Measurements from ENCODE around the gene RPAIN. TPM values are rescaled to one million over a fixed set of nuclear protein-coding genes. Genes with fewer than 3 reads are reported as not detected.

The RPAIN gene
- total RNA-seq, 1 experiment from 2014 or later = 30.5 TPM

GRCh38 chr17:5418858-5419355 is 1.1 kb upstream of the RPAIN start:
- peak overlapping the region; percentile 93 for H3K27ac Mint-ChIP-seq (ENCODE audit: unreplicated experiment)
- Histone ChIP-seq H3K27me3 (replicated peaks; ENCODE audit: control insufficient read depth, insufficient read depth, low read length) (no peaks in the 10 kb centered on the region), H3K4me3 (ENCODE audit: low read depth, low read length) (peak overlapping the region; percentile 77), H3K9me3 (no peaks in the 10 kb centered on the region), H3K4me1 (no peaks in the 10 kb centered on the region), H3K36me3 (ENCODE audit: control insufficient read depth, insufficient read depth, low read length) (no peaks in the 10 kb centered on the region)
- no peaks in the 10 kb centered on the region for H3K9me3 Mint-ChIP-seq (ENCODE audit: unreplicated experiment)
- H3K4me3 Mint-ChIP-seq (ENCODE audit: unreplicated experiment) = peak overlapping the region; percentile 94
- H3K36me3 Mint-ChIP-seq (ENCODE audit: insufficient read depth, unreplicated experiment) = peaks cover 17% of the 10 kb centered on the region
- BruUV-seq (replicated peaks) = TSS peak; percentile 78
- no peaks in the 10 kb centered on the region for H3K4me1 Mint-ChIP-seq (ENCODE audit: low read depth, unreplicated experiment)
- intact Hi-C loops (cut with micrococcal nuclease; ENCODE audit: unreplicated experiment) = no loop called here
- POLR2A ChIA-PET = interaction anchor here (0.8 to 1.7 kb wide), 8 partner anchors 10 to 308 kb away, joined by 3 to 5 read pairs (median 4); partner anchors contain the start of genes C1QBP, DHX33 and MIS12
- no peaks in the 10 kb centered on the region for H3K27me3 Mint-ChIP-seq (ENCODE audit: insufficient read depth, unreplicated experiment)
- no peak for DNase-seq
- no peak for TF ChIP-seq CTCF (IDR thresholded peaks at IDR 0.05; ENCODE audit: insufficient read depth in 1 of 2, low read depth in 1 of 2, low read length in 1 of 2, severe bottlenecking in 1 of 2, unreplicated experiment in 1 of 2)
- CTCF ChIA-PET = interaction anchor here (1.2 kb wide), 1 partner anchor 20 kb away, joined by 10 read pairs; the partner anchor contains the start of gene C1QBP

GRCh38 chr17:5419356-5419958 is 525 bp upstream of the RPAIN start, which contains the start of gene NUP88:
TSS of gene NUP88 (minus strand) at chr17:5419662. CDS start at chr17:5419650, 12 bp downstream.
- peak; percentile 93 to 94 for DNase-seq
- CTCF ChIA-PET = interaction anchor here (1.2 kb wide), 1 partner anchor 20 kb away, joined by 10 read pairs; the partner anchor contains the start of gene C1QBP
- peak within 1 kb of the TSS; percentile 93 for H3K27ac Mint-ChIP-seq (ENCODE audit: unreplicated experiment)
- POLR2A ChIA-PET = interaction anchor here (0.5 to 1.7 kb wide), 9 partner anchors 9 to 308 kb away, joined by 3 to 5 read pairs (median 4); partner anchors contain the start of genes C1QBP, DHX33 and MIS12
- no peaks in the 10 kb centered on the region for H3K27me3 Mint-ChIP-seq (ENCODE audit: insufficient read depth, unreplicated experiment)
- H3K4me1 Mint-ChIP-seq (ENCODE audit: low read depth, unreplicated experiment) = no peaks in the 10 kb centered on the region
- Histone ChIP-seq H3K4me1 (no peaks in the 10 kb centered on the region), H3K4me3 (ENCODE audit: low read depth, low read length) (peak within 1 kb of the TSS; percentile 77), H3K27me3 (replicated peaks; ENCODE audit: control insufficient read depth, insufficient read depth, low read length) (no peaks in the 10 kb centered on the region), H3K36me3 (ENCODE audit: control insufficient read depth, insufficient read depth, low read length) (no peaks in the 10 kb centered on the region), H3K9me3 (no peaks in the 10 kb centered on the region)
- H3K36me3 Mint-ChIP-seq (ENCODE audit: insufficient read depth, unreplicated experiment) = peaks cover 21% of the 10 kb centered on the region
- H3K4me3 Mint-ChIP-seq (ENCODE audit: unreplicated experiment) = peak within 1 kb of the TSS; percentile 94
- BruUV-seq (replicated peaks) = no TSS peak
- intact Hi-C loops (cut with micrococcal nuclease; ENCODE audit: unreplicated experiment) = no loop called here
- H3K9me3 Mint-ChIP-seq (ENCODE audit: unreplicated experiment) = no peaks in the 10 kb centered on the region
- TF ChIP-seq CTCF (IDR thresholded peaks at IDR 0.05; ENCODE audit: insufficient read depth in 1 of 2, low read depth in 1 of 2, low read length in 1 of 2, severe bottlenecking in 1 of 2, unreplicated experiment in 1 of 2) = no peak

- no TSS peak for BruUV-seq (replicated peaks)
- no peak overlapping the region for H3K27ac Mint-ChIP-seq (ENCODE audit: unreplicated experiment)
Observed at GRCh38 chr17:5422505-5422904, 2.5 kb downstream of the RPAIN start.

More at GRCh38 chr17:5422505-5422904, 2.5 kb downstream of the RPAIN start:
- no peak for DNase-seq
- H3K9me3 ChIP-seq = no peaks in the 10 kb centered on the region
- Mint-ChIP-seq H3K27me3 (ENCODE audit: insufficient read depth, unreplicated experiment) (no peaks in the 10 kb centered on the region), H3K36me3 (ENCODE audit: insufficient read depth, unreplicated experiment) (peaks cover 35% of the 10 kb centered on the region), H3K4me3 (ENCODE audit: unreplicated experiment) (no peak overlapping the region), H3K9me3 (ENCODE audit: unreplicated experiment) (no peaks in the 10 kb centered on the region), H3K4me1 (ENCODE audit: low read depth, unreplicated experiment) (no peaks in the 10 kb centered on the region)
- H3K4me1 ChIP-seq = no peaks in the 10 kb centered on the region
- POLR2A ChIA-PET = no interaction called here
- TF ChIP-seq CTCF (IDR thresholded peaks at IDR 0.05; ENCODE audit: insufficient read depth in 1 of 2, low read depth in 1 of 2, low read length in 1 of 2, severe bottlenecking in 1 of 2, unreplicated experiment in 1 of 2) = no peak
- peaks cover 3% of the 10 kb centered on the region; the same call in 1 of the 2 replicates for H3K36me3 ChIP-seq (ENCODE audit: control insufficient read depth, insufficient read depth, low read length)
- H3K4me3 ChIP-seq (ENCODE audit: low read depth, low read length) = no peak overlapping the region
- H3K27me3 ChIP-seq (replicated peaks; ENCODE audit: control insufficient read depth, insufficient read depth, low read length) = no peaks in the 10 kb centered on the region
- intact Hi-C loops (cut with micrococcal nuclease; ENCODE audit: unreplicated experiment) = no loop called here
- CTCF ChIA-PET = no interaction called here
